CD4-positive, alpha-beta T cell treated with Interferon gamma for 1 hour (primary cell): ENCODE results near the gene PTGER3.

ENCODE experiments used
- DNase-seq: peaks from one replicate; pipeline ENCODE4 v3.0.0-alpha.2; 2020

The PTGER3 gene

GRCh38 chr1:71047635-71048607, at the start of gene PTGER3:
TSS of gene PTGER3 (minus strand) at chr1:71047816. CDS start at chr1:71047577, 239 bp downstream.
- DNase-seq, result peak; percentile 7

- no peak for DNase-seq
Measured at GRCh38 chr1:71094913-71095312, 47.3 kb upstream of the PTGER3 start.

DNA sequence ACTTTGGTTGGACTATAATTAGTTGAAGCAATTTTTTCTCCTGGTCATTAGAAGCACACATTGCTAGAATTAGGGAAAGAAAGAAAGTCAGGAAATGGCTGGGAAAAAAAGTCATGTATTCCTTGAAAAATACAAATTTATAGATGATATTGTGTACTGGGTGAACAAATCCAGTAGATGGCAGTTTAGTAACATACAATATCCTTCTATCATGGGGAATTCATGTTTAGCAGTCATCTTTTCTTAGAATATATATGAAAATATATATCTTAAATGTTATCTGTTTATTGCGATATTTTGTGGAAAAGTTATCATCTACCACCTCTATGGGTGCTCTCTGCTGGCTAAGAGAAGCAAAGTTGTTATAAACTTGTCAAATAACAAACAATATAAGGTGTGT, 46.3 kb upstream of the PTGER3 start:
- DNase-seq, result no peak

- no peak for DNase-seq
Measured at GRCh38 chr1:71089536-71090270, 42.1 kb upstream of the PTGER3 start.

- DNase-seq, result no peak
Measured at GRCh38 chr1:71088645-71089287, 41.1 kb upstream of the PTGER3 start.

DNA sequence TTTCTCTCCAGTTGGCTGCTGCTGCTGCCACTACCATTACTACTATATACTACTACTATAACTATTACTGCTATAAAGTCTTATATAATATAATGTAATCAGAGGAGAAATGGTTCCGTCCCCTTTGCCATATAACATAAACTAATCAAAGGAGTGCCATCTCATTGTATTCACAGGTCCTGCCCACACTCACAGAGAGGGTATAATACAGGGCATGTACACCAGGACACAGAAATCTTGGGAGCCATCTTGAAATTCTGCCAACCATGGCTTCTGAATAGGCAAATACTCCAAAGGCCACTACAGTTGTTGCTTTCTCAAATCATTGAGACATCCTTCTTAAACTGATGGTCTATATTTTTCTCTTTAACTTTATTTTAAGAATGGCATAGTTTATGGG, 40.1 kb upstream of the PTGER3 start:
- DNase-seq, result no peak

DNA sequence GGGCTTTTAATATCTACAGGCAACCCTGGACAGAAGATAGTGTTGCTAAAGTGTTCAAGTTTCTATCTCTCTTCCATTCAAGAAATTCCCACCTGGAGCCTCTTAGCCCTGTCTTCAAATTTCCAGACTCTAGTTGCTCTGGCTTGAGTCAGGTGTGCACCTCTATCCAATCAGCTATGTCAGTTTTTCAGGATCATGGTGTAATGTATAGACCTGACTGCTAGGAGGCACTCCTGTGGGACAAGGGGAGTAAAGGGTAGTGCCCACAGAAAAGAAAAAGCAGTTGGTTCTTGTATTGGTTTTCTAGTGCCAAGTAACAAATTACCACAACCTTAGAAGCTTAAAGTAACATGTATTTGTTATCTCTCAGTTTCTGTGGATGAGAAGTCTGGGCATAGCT, 39.4 kb upstream of the PTGER3 start:
- DNase-seq, result no peak

DNA sequence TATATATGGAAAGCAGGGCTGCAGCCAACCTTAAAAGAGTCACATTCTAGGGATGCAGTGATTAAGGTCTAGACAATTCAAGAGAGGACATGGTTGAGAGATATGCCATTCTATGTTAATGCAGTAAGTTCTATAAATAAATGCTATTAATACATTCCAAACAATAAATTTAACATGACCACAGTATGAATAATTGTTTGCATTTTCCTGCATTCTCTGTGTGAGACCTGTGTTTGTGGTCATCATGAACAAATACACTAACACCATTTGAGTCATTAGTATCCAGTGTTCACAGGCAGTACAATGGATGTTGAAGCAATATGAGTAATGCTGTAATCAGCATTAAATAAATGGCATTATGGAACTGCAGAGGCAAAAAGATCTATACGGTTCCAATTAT, 38.7 kb upstream of the PTGER3 start:
- DNase-seq, result no peak

GRCh38 chr1:71083271-71083670, 35.7 kb upstream of the PTGER3 start:
- no peak for DNase-seq

GRCh38 chr1:71081697-71082080, 34.1 kb upstream of the PTGER3 start:
- no peak for DNase-seq

GRCh38 chr1:71080739-71081696, 33.4 kb upstream of the PTGER3 start, which contains the start of gene ZRANB2:
TSS of gene ZRANB2 (minus strand) at chr1:71081035. CDS start at chr1:71080995, 40 bp downstream.
- peak; percentile 93 for DNase-seq

GRCh38 chr1:71080230-71080738, 32.7 kb upstream of the PTGER3 start:
- peak; percentile 2 for DNase-seq

DNA sequence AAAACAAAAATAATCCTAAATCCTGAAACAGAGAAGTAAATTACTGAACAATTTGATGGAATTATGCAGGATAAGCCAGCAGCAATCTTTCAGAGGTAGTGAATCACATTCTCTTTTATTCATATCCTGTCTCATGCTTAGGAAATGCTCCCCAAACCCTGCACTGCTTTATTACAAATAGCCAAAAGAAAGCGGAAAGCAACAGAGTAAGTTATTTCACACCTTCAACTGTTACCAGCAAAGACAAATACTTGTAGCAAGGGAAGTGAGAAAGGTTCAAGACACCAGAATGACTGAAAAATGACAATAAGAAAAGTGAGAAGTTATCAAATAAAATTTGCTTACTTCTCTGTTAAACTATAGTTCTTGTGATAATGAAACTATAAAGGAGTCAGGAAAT, 27.1 kb upstream of the PTGER3 start:
- DNase-seq, result no peak

DNA sequence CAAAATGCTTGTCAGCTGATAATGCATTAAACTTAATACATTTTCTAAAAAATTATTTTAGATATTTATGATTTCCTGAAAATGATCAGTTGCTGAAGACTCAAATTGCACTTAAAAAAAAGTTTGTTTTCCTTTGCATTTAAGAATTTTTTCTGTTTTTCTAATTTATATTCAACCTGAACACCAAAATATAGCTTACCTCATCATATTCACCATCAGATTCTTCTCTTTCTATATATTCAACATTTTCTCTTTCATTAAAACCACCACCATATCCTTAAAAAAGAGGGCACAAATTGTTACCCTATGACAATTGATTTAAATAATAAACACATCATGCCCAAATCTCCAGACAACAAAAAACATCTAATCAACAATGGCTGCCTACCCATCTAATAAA, 24.7 kb upstream of the PTGER3 start:
- no peak for DNase-seq

GRCh38 chr1:71071720-71072119, 24.1 kb upstream of the PTGER3 start:
- no peak for DNase-seq

- no peak for DNase-seq
Measured at GRCh38 chr1:71068325-71069240, 21.0 kb upstream of the PTGER3 start.

DNA sequence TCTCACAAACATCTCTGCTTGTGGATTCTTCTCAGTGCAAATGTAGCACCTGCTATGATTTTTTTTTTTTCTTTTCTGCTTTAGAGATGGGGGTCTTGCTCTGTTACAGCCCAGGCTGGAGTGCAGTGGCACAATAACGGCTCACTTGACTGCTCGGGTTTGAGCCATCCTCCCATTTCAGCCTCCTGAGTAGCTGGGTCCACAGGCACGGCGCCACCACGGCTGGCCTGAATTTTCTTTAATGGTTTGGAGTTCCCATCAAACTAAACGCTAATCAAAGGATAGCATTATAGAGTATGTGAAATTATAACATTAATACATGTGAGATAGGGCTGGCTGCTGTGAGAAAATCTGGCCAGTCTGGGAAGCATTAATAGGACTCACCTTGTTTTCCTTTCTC, 7.2 kb upstream of the PTGER3 start:
- DNase-seq, result no peak

DNA sequence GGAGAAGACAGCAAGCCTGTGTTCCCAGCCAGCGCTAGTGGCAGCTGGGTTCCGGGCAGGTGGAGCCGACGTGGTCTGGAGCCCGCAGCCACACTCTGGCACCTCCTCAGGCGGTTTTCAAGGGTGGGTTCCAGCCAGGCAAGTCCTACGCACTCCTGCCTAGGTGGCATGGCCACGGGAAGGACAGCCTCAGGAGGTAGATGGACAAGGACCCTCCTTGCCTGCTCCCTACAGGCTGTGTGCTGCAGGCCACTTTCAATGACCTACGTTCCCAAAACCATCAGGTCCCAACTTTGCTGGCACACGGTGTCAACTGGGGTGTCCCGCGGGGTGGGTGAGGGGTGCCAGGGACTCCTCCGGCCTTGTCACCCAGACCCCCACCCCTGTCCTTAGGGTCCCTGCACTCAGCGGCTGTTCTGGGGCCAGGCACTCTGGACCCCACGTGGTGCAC, 6.7 kb upstream of the PTGER3 start:
- DNase-seq, result no peak

DNA sequence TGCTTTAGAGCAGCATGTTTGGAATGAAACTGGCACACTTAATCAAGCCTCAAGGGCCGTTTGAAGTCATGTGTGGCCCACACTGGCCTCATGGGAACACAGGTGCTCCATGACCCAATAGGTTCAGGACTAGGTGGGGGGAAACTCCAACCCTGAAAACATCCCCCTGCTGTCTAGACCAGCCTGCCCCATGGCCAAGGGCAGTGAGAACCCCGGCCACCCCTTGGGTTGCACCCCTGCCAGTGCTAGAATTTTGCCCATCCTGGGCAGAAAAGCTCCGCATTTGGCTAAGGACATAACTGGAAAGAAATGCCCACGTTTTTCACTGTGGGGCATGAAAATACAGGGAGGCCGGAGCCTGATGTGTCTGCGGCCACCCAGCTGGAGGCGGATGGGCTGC, 6.1 kb upstream of the PTGER3 start:
- DNase-seq, result no peak

GRCh38 chr1:71053146-71053545, 5.5 kb upstream of the PTGER3 start:
- no peak for DNase-seq
